ENCODE results near the gene ATG12.
A peak's percentile ranks its signal among the peaks of the same experiment; 100 is the strongest.
"Not testable (repeated sequence)": the region's sequence is repeated elsewhere in the genome, so short reads cannot be mapped to it uniquely, and the experiment has no call there.

Gene ATG12

DNA sequence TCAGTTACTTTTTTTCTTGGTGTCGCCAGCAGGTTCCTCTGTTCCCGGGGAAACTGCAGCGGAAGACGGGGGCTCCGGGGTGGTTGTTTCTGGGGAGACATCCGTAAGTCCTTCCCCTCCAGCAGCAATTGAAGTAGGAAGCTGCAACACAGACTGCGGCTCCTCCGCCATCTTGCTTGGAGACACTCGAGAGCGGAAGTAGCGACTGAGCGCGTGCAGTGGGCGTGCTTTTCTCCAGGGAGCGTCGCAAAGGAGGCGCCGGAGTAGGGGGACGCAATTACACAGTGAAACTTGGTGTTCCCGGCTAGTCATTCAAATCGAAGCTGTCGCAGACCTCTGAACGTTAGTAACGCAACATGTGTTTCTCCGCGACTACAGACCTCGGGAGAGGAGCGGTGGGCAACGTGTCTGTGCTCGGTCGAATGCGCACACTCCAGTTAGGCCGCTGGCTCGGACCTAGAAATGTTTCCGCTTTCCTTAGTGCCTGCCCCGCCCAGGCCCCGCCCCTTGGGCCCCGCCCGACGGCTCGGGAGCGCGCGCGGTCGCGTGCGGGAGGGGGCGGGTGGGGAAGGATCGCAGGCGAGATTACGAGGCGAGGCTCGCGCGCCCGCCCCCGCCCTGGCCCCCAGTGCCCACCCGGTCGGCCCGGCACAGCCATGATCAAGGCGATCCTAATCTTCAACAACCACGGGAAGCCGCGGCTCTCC is at the start of gene ATG12, which contains the start of gene AP3S1:
Gene ATG12 (minus strand): TSS at position 184 of the 707 bp plus-strand sequence. CDS start 13 bp downstream, at position 171.
Gene AP3S1 (plus strand): TSS at position 554 of the 707 bp plus-strand sequence. CDS start 103 bp downstream, at position 657.
- H3K4me1 ChIP-seq (ENCODE audit: control insufficient read depth, low read depth, low read length), result peaks cover 7% of the 10 kb centered on the region
- H3K27me3 ChIP-seq (ENCODE audit: control insufficient read depth, insufficient read depth, low read length), result peaks cover 13% of the 10 kb centered on the region
- H3K27ac ChIP-seq (ENCODE audit: low read length), result peak within 1 kb of the TSS; percentile 91
- H3K9ac ChIP-seq (ENCODE audit: low read length), result peak within 1 kb of the TSS; percentile 95
- H3K4me3 ChIP-seq (ENCODE audit: low read length), result peak within 1 kb of the TSS; percentile 96
- H3K36me3 ChIP-seq (ENCODE audit: control insufficient read depth, low read depth, low read length), result peaks cover 15% of the 10 kb centered on the region
- no peaks in the 10 kb centered on the region for H3K9me3 ChIP-seq (ENCODE audit: control insufficient read depth, low read depth, low read length)

GRCh38 chr5:115888027-115888426 is 46.7 kb upstream of the ATG12 start:
- Histone ChIP-seq H3K4me3 (ENCODE audit: low read length) (no peak overlapping the region), H3K4me1 (ENCODE audit: control insufficient read depth, low read depth, low read length) (no peaks in the 10 kb centered on the region), H3K27ac (ENCODE audit: low read length) (no peak overlapping the region), H3K27me3 (ENCODE audit: control insufficient read depth, insufficient read depth, low read length) (no peaks in the 10 kb centered on the region), H3K9ac (ENCODE audit: low read length) (no peak overlapping the region), H3K36me3 (ENCODE audit: control insufficient read depth, low read depth, low read length) (no peaks in the 10 kb centered on the region), H3K9me3 (ENCODE audit: control insufficient read depth, low read depth, low read length) (no peaks in the 10 kb centered on the region)

DNA sequence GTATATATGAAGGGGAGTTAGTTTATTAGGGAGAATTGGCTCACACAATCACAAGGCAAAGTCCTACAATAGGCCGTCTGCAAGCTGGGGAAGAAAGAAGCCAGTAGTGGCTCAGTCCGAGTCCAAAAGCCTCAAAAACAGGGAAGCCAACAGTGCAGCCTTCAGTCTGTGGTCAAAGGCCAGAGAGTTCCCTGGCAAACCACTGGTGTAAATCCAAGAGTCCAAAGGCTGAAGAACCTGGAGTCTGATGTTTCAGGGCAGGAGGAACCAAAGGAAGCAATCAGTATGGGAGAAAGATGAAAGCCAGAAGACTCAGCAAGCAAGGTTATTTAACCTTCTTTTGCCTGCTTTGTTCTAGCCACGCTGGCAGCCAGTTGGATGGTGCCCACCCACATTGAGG is 43.8 kb upstream of the ATG12 start:
- H3K36me3 ChIP-seq (ENCODE audit: control insufficient read depth, low read depth, low read length); H3K27ac ChIP-seq (ENCODE audit: low read length); H3K4me3 ChIP-seq (ENCODE audit: low read length); H3K27me3 ChIP-seq (ENCODE audit: control insufficient read depth, insufficient read depth, low read length); H3K9ac ChIP-seq (ENCODE audit: low read length); H3K4me1 ChIP-seq (ENCODE audit: control insufficient read depth, low read depth, low read length); H3K9me3 ChIP-seq (ENCODE audit: control insufficient read depth, low read depth, low read length): not testable (repeated sequence)

DNA sequence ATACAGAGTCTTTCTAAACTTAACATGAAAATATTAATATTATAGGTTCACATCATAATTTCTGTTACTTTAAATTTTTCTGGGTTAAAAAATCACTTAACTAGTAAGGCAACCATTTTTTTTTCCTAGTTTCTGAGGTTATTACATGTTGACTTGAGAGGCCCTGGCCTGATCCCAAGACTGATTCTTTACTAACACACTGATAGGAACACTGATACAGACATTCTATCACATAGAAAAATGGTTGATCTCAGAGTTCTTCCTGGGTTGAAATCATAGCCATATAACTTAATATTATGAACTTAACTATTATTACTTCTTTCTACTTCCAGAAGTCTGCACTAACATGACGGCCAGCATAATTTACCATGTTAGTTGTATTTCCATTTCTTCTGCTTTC is 43.3 kb upstream of the ATG12 start:
- Histone ChIP-seq H3K4me1 (ENCODE audit: control insufficient read depth, low read depth, low read length) (no peaks in the 10 kb centered on the region), H3K4me3 (ENCODE audit: low read length) (no peak overlapping the region), H3K9ac (ENCODE audit: low read length) (no peak overlapping the region), H3K9me3 (ENCODE audit: control insufficient read depth, low read depth, low read length) (no peaks in the 10 kb centered on the region), H3K36me3 (ENCODE audit: control insufficient read depth, low read depth, low read length) (no peaks in the 10 kb centered on the region), H3K27ac (ENCODE audit: low read length) (no peak overlapping the region), H3K27me3 (ENCODE audit: control insufficient read depth, insufficient read depth, low read length) (no peaks in the 10 kb centered on the region)

DNA sequence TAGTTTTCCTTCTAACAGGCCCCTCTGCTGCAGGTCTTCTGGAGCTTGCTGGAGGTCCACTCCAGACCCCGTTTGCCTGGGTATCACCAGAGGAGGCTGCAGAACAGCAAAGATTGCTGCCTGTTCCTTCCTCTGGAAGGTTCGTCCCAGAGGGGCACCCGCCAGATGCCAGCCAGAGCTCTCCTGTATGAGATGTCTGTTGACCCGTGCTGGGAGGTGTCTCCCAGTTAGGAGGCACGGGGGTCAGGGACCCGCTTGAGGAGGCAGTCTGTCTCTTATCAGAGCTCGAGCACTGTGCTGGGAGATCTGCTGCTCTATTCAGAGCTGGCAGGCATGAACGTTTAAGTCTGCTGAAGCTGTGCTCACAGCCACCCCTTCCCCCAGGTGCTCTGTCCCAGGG is 41.1 kb upstream of the ATG12 start:
- H3K36me3 ChIP-seq (ENCODE audit: control insufficient read depth, low read depth, low read length); H3K4me1 ChIP-seq (ENCODE audit: control insufficient read depth, low read depth, low read length); H3K27ac ChIP-seq (ENCODE audit: low read length); H3K27me3 ChIP-seq (ENCODE audit: control insufficient read depth, insufficient read depth, low read length); H3K4me3 ChIP-seq (ENCODE audit: low read length); H3K9me3 ChIP-seq (ENCODE audit: control insufficient read depth, low read depth, low read length); H3K9ac ChIP-seq (ENCODE audit: low read length): not testable (repeated sequence)

DNA sequence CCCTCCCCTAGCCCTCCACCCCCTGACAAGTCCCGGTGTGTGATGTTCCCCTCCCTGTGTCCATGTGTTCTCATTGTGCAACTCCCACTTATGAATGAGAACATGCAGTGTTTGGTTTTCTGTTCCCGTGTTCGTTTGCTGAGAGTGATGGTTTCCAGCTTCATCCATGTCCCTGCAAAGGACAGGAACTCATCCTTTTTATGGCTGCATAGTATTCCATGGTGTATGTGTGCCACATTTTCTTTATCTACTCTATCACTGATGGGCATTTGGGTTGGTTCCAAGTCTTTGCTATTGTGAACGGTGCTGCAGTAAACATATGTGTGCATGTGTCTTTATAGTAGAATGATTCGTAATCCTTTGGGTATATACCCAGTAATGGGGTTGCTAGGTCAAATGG is 36.0 kb upstream of the ATG12 start:
- H3K4me1 ChIP-seq (ENCODE audit: control insufficient read depth, low read depth, low read length); H3K4me3 ChIP-seq (ENCODE audit: low read length); H3K27me3 ChIP-seq (ENCODE audit: control insufficient read depth, insufficient read depth, low read length); H3K36me3 ChIP-seq (ENCODE audit: control insufficient read depth, low read depth, low read length); H3K9ac ChIP-seq (ENCODE audit: low read length); H3K27ac ChIP-seq (ENCODE audit: low read length); H3K9me3 ChIP-seq (ENCODE audit: control insufficient read depth, low read depth, low read length): not testable (repeated sequence)

- no peaks in the 10 kb centered on the region for H3K36me3 ChIP-seq (ENCODE audit: control insufficient read depth, low read depth, low read length)
- no peak overlapping the region for H3K27ac ChIP-seq (ENCODE audit: low read length)
- H3K9ac ChIP-seq (ENCODE audit: low read length), result no peak overlapping the region
- H3K9me3 ChIP-seq (ENCODE audit: control insufficient read depth, low read depth, low read length), result no peaks in the 10 kb centered on the region
- no peaks in the 10 kb centered on the region for H3K27me3 ChIP-seq (ENCODE audit: control insufficient read depth, insufficient read depth, low read length)
- H3K4me1 ChIP-seq (ENCODE audit: control insufficient read depth, low read depth, low read length), result no peaks in the 10 kb centered on the region
- no peak overlapping the region for H3K4me3 ChIP-seq (ENCODE audit: low read length)
Observed at GRCh38 chr5:115875447-115875846, 34.1 kb upstream of the ATG12 start.

- Histone ChIP-seq H3K9me3 (ENCODE audit: control insufficient read depth, low read depth, low read length) (no peaks in the 10 kb centered on the region), H3K36me3 (ENCODE audit: control insufficient read depth, low read depth, low read length) (no peaks in the 10 kb centered on the region), H3K27me3 (ENCODE audit: control insufficient read depth, insufficient read depth, low read length) (no peaks in the 10 kb centered on the region), H3K4me3 (ENCODE audit: low read length) (no peak overlapping the region), H3K4me1 (ENCODE audit: control insufficient read depth, low read depth, low read length) (no peaks in the 10 kb centered on the region), H3K27ac (ENCODE audit: low read length) (no peak overlapping the region), H3K9ac (ENCODE audit: low read length) (no peak overlapping the region)
Observed at GRCh38 chr5:115873392-115873791, 32.0 kb upstream of the ATG12 start.

DNA sequence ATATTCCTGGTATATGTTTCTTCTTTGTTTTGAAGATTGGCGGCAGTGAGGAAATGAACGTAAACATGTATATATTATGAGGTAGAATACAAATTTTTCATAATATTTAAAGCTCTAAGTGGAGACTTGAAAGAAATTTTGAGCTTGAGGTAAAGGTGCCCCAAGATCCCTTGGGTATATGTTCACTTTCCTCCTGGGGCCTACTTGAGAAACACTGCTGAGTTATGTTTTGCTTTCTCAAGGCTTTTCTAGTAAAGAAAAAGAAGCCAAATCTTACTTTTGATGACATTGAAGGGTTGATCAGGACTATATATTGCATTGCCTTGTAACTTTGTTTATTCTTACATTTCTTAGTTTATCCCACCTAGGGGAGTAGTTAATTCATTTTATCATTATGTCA is 31.1 kb upstream of the ATG12 start:
- Histone ChIP-seq H3K9ac (ENCODE audit: low read length) (no peak overlapping the region), H3K9me3 (ENCODE audit: control insufficient read depth, low read depth, low read length) (no peaks in the 10 kb centered on the region), H3K27ac (ENCODE audit: low read length) (no peak overlapping the region), H3K4me3 (ENCODE audit: low read length) (no peak overlapping the region), H3K4me1 (ENCODE audit: control insufficient read depth, low read depth, low read length) (no peaks in the 10 kb centered on the region), H3K36me3 (ENCODE audit: control insufficient read depth, low read depth, low read length) (no peaks in the 10 kb centered on the region), H3K27me3 (ENCODE audit: control insufficient read depth, insufficient read depth, low read length) (no peaks in the 10 kb centered on the region)

GRCh38 chr5:115869256-115869795 is 28.0 kb upstream of the ATG12 start:
- H3K27ac ChIP-seq (ENCODE audit: low read length), result no peak overlapping the region
- H3K36me3 ChIP-seq (ENCODE audit: control insufficient read depth, low read depth, low read length), result no peaks in the 10 kb centered on the region
- H3K9me3 ChIP-seq (ENCODE audit: control insufficient read depth, low read depth, low read length), result no peaks in the 10 kb centered on the region
- no peak overlapping the region for H3K4me3 ChIP-seq (ENCODE audit: low read length)
- H3K27me3 ChIP-seq (ENCODE audit: control insufficient read depth, insufficient read depth, low read length), result no peaks in the 10 kb centered on the region
- H3K4me1 ChIP-seq (ENCODE audit: control insufficient read depth, low read depth, low read length), result peaks cover 4% of the 10 kb centered on the region
- no peak overlapping the region for H3K9ac ChIP-seq (ENCODE audit: low read length)

- Histone ChIP-seq H3K27me3 (ENCODE audit: control insufficient read depth, insufficient read depth, low read length) (no peaks in the 10 kb centered on the region), H3K4me3 (ENCODE audit: low read length) (no peak overlapping the region), H3K4me1 (ENCODE audit: control insufficient read depth, low read depth, low read length) (peaks cover 23% of the 10 kb centered on the region), H3K27ac (ENCODE audit: low read length) (no peak overlapping the region), H3K9ac (ENCODE audit: low read length) (no peak overlapping the region), H3K36me3 (ENCODE audit: control insufficient read depth, low read depth, low read length) (no peaks in the 10 kb centered on the region), H3K9me3 (ENCODE audit: control insufficient read depth, low read depth, low read length) (no peaks in the 10 kb centered on the region)
Observed at GRCh38 chr5:115859378-115859777, 18.0 kb upstream of the ATG12 start.

GRCh38 chr5:115858396-115858795 is 17.0 kb upstream of the ATG12 start:
- Histone ChIP-seq H3K9ac (ENCODE audit: low read length) (no peak overlapping the region), H3K36me3 (ENCODE audit: control insufficient read depth, low read depth, low read length) (no peaks in the 10 kb centered on the region), H3K9me3 (ENCODE audit: control insufficient read depth, low read depth, low read length) (no peaks in the 10 kb centered on the region), H3K4me1 (ENCODE audit: control insufficient read depth, low read depth, low read length) (peaks cover 20% of the 10 kb centered on the region), H3K27ac (ENCODE audit: low read length) (no peak overlapping the region), H3K27me3 (ENCODE audit: control insufficient read depth, insufficient read depth, low read length) (no peaks in the 10 kb centered on the region), H3K4me3 (ENCODE audit: low read length) (no peak overlapping the region)

All from iPS-18a (cell line).